ENCODE results near the gene RNF169. TPM values are rescaled to one million over a fixed set of nuclear protein-coding genes. Genes with fewer than 3 reads are reported as not detected.

The RNF169 gene
- total RNA-seq, 4 donors from 2014 or later: 26.0 to 31.8 (median 29.3) TPM

DNA sequence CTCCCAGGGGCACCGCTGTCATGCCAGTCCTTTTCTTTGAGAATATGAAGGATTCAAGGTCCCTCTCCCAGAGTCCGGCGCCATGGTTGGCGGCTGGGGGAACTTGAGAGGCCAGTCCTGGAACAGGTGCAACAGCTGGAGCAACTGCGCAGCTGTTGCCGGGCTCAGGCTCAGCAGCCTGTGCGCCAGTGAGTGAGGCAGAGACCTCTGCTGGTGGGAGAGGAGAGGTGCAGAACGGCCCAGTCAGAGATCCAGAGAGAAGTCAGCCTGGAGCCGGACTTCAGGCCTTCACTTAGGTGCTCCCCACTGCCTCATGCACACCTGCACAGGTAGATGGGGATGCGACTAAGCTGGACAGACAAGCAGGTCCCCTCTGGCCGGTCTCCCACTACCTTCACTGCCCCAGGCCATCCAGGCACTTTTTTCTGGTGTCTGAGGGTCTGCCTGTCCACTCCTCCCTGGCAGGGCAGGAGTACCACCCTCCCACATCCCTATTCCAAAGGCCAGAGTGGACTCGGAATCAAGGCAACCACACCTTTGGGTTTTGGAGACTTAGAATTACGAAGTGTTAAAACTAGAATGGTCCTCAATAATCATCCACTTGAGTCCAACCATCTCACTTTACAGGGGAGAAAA, 22.0 kb upstream of the RNF169 start:
- Histone ChIP-seq H3K4me1 (peaks cover 0 to 42% (median 10%) of the 10 kb centered on the region in 3 donors), H3K36me3 (no peaks in the 10 kb centered on the region), H3K27ac (peak overlapping the region in 2 of 4 donors; percentile 59 to 60), H3K27me3 (peaks cover 17% of the 10 kb centered on the region), H3K9me3 (no peaks in the 10 kb centered on the region), H3K4me3 (no peak overlapping the region)
- peak; percentile 92 for ATAC-seq
- 4% methylated on average over 4 of the region's 13 CpGs; no CpG with 5 or more reads in 1 of the 2 donors for WGBS, 2 donors (ENCODE audit: low coverage in 1 of 2)
- TF ChIP-seq EP300 (IDR thresholded peaks at IDR 0.05) (no peak), POLR2AphosphoS5 (IDR thresholded peaks at IDR 0.05) (peak; percentile 73), POLR2A (IDR thresholded peaks at IDR 0.05) (no peak)
- TF ChIP-seq, protein P1, sequence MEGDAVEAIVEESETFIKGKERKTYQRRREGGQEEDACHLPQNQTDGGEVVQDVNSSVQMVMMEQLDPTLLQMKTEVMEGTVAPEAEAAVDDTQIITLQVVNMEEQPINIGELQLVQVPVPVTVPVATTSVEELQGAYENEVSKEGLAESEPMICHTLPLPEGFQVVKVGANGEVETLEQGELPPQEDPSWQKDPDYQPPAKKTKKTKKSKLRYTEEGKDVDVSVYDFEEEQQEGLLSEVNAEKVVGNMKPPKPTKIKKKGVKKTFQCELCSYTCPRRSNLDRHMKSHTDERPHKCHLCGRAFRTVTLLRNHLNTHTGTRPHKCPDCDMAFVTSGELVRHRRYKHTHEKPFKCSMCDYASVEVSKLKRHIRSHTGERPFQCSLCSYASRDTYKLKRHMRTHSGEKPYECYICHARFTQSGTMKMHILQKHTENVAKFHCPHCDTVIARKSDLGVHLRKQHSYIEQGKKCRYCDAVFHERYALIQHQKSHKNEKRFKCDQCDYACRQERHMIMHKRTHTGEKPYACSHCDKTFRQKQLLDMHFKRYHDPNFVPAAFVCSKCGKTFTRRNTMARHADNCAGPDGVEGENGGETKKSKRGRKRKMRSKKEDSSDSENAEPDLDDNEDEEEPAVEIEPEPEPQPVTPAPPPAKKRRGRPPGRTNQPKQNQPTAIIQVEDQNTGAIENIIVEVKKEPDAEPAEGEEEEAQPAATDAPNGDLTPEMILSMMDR (IDR thresholded peaks at IDR 0.05): peak; percentile 89 to 98 (median 98)

- peaks cover 40% of the 10 kb centered on the region for H3K27me3 ChIP-seq
- 79 to 92% methylated on average over 2 of the region's 4 CpGs for WGBS, 2 donors (ENCODE audit: low coverage in 1 of 2)
- no peak overlapping the region for H3K4me3 ChIP-seq
- H3K9me3 ChIP-seq: no peaks in the 10 kb centered on the region
- ATAC-seq: no peak
- TF ChIP-seq, protein P1 (IDR thresholded peaks at IDR 0.05): no peak
- TF ChIP-seq POLR2A (IDR thresholded peaks at IDR 0.05) (no peak), EP300 (IDR thresholded peaks at IDR 0.05) (no peak), POLR2AphosphoS5 (IDR thresholded peaks at IDR 0.05) (no peak)
- no peaks in the 10 kb centered on the region for H3K36me3 ChIP-seq
- H3K4me1 ChIP-seq: peaks cover 0 to 41% (median 10%) of the 10 kb centered on the region in 3 donors
- H3K27ac ChIP-seq: no peak overlapping the region
Observed at GRCh38 chr11:74729397-74729796, 19.3 kb upstream of the RNF169 start.

- peak overlapping the region in 1 of 2 donors; percentile 47 for H3K4me3 ChIP-seq
- 8 to 13% methylated on average over 15 to 24 of the region's 40 CpGs for WGBS, 2 donors (ENCODE audit: low coverage in 1 of 2)
- no peak for ATAC-seq
- H3K27me3 ChIP-seq: peaks cover 40% of the 10 kb centered on the region
- peaks cover 0 to 31% (median 8%) of the 10 kb centered on the region in 3 donors for H3K4me1 ChIP-seq
- TF ChIP-seq, protein P1 (IDR thresholded peaks at IDR 0.05): no peak
- TF ChIP-seq POLR2AphosphoS5 (IDR thresholded peaks at IDR 0.05) (no peak), EP300 (IDR thresholded peaks at IDR 0.05) (no peak), POLR2A (IDR thresholded peaks at IDR 0.05) (no peak)
- H3K36me3 ChIP-seq: no peaks in the 10 kb centered on the region
- H3K27ac ChIP-seq: no peak overlapping the region
- H3K9me3 ChIP-seq: no peaks in the 10 kb centered on the region
Observed at GRCh38 chr11:74730571-74731260, 17.9 kb upstream of the RNF169 start.

DNA sequence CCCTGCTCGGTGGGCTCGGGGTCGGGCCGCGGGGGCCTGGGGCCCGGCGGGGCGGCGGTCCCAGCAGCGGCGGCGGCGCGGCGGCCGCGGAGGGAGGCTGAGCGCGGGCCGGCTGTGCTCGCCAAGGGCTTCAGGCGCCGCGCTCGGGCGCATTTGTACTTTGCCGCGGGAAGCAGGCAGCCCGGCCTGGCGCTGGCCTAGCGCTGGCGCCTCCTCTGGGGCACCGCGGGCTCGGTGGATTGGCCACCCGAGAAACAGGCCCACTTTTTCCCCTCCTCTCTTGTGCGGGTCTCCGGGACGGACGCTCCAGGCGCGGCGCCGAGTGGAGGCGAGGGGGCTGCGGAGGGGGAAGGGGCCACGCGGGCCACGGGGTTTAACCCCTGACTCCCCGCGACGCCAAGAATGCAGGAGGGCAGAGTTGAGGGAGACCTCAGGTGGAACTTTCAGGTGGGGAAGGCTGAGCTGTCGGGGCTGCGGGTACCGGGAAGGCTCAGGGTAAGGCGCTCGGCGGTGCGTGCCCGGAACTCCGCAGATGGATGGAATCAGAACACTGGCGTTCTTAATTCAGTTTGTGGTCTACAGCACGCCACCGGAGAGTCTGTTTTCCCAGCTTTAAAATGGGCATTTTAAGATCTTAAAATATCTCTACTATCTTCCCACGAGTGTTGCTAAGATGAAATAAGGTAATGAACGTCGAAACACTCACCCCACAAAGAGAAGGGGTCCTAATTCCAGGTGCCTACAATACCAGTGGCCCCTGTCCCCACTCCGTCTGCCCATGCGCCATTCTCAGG, 17.2 kb upstream of the RNF169 start, which contains the start of gene CHRDL2:
CHRDL2 (minus strand) TSS at position 126 of the 794 bp plus-strand sequence. CDS start 538 bp downstream, outside the sequence.
- TF ChIP-seq POLR2A (IDR thresholded peaks at IDR 0.05): no peak
- peak within 1 kb of the TSS in 1 of 2 donors; percentile 47 for H3K4me3 ChIP-seq
- no peaks in the 10 kb centered on the region for H3K36me3 ChIP-seq
- 60 to 66% methylated on average over 3 to 7 of the region's 69 CpGs for WGBS, 2 donors (ENCODE audit: low coverage in 1 of 2)
- peaks cover 0 to 23% (median under 1%) of the 10 kb centered on the region in 3 donors for H3K4me1 ChIP-seq
- peaks cover 40% of the 10 kb centered on the region for H3K27me3 ChIP-seq
- ATAC-seq: peak; percentile 38
- no peak within 1 kb of the TSS for H3K27ac ChIP-seq
- H3K9me3 ChIP-seq: no peaks in the 10 kb centered on the region

DNA sequence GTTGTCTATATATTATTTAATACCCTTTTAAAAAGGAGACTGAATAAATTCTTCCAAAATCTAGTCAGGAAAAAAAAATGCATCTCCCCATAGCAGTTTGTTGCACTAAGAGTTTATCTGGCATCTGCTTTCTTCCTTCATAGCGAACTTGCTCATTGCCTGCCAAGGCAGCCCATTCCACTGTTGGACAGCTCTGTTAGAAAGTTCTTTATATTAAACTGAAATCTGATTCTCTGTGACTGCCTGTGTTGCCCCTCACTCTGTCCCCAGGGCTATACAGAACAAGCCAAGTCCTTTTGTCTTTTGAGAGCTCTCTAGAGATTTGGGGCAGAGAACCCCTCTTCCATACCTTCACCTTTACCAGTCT, 14.1 kb upstream of the RNF169 start:
- Histone ChIP-seq H3K4me1 (peaks cover 0 to 20% (median 0%) of the 10 kb centered on the region in 3 donors), H3K36me3 (no peaks in the 10 kb centered on the region), H3K9me3 (no peaks in the 10 kb centered on the region), H3K4me3 (no peak overlapping the region), H3K27me3 (peaks cover 40% of the 10 kb centered on the region), H3K27ac (no peak overlapping the region)
- WGBS, 2 donors (ENCODE audit: low coverage in 1 of 2): 47 to 50% methylated on average over 1 of the region's 1 CpG
- TF ChIP-seq POLR2A (IDR thresholded peaks at IDR 0.05) (no peak), POLR2AphosphoS5 (IDR thresholded peaks at IDR 0.05) (no peak)
- no peak for ATAC-seq
